ENCODE measurements around the gene LIM2.

Gene LIM2

DNA sequence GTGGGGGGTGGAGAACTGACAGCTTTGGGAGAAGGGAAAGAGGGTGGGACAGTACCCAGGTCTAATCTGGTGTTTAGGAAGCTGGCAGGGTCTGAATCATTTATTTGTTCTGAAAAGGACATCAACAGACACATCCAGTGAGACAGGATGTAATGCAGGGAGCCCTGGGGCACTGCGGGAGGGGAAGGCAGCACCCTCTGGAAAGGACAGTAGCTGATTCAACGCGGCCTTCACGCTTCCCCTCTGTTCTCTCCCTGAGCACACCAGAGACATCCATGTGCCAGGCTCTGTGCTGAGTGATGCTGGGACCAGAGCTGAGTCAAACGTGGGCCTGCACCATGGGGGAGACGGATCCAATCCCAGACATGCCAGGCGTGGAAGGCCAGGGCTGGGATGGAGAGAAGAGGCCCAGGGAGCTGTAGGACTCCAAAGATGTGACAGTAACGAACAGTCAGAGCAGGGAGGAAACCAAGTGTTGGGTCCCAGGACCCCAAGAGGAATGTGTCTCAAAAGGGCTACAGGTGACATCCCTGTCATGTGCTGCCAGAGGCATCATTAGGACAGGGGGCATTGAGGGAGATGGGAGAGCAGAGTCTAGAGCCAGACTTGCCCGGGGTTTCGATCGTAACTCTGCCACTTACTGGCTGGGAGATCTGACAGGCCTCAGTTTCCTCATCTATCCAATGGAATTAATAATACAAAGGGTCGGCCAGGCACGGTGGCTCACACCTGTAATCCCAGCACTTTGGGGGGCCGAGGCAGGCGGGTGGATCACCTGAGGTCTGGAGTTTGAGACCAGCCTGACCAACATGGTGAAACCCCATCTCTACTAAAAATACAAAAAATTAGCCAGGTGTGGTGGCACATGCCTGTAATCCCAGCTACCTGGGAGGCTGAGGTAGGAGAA is 23.3 kb downstream of the LIM2 start:
- CTCF ChIA-PET, result interaction anchor here (1.4 to 2.1 kb wide), 3 partner anchors 24 to 44 kb away, joined by 3 to 11 read pairs (median 8); partner anchors contain the start of gene VSIG10L
- TF ChIP-seq, protein P1, sequence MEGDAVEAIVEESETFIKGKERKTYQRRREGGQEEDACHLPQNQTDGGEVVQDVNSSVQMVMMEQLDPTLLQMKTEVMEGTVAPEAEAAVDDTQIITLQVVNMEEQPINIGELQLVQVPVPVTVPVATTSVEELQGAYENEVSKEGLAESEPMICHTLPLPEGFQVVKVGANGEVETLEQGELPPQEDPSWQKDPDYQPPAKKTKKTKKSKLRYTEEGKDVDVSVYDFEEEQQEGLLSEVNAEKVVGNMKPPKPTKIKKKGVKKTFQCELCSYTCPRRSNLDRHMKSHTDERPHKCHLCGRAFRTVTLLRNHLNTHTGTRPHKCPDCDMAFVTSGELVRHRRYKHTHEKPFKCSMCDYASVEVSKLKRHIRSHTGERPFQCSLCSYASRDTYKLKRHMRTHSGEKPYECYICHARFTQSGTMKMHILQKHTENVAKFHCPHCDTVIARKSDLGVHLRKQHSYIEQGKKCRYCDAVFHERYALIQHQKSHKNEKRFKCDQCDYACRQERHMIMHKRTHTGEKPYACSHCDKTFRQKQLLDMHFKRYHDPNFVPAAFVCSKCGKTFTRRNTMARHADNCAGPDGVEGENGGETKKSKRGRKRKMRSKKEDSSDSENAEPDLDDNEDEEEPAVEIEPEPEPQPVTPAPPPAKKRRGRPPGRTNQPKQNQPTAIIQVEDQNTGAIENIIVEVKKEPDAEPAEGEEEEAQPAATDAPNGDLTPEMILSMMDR (IDR thresholded peaks at IDR 0.05; ENCODE audit: control extremely low read depth, extremely low read depth, low read depth, missing control alignments), result no peak
- DNase-seq (ENCODE audit: extremely low spot score), result no peak
- POLR2A ChIA-PET, result no interaction called here

GRCh38 chr19:51361239-51361638 is 26.5 kb downstream of the LIM2 start:
- ChIA-PET POLR2A (no interaction called here), CTCF (no interaction called here)
- DNase-seq (ENCODE audit: extremely low spot score), result no peak
- TF ChIP-seq, protein P1 (IDR thresholded peaks at IDR 0.05; ENCODE audit: control extremely low read depth, extremely low read depth, low read depth, missing control alignments), result no peak

- POLR2A ChIA-PET, result no interaction called here
- TF ChIP-seq, protein P1 (IDR thresholded peaks at IDR 0.05; ENCODE audit: control extremely low read depth, extremely low read depth, low read depth, missing control alignments), result no peak
- DNase-seq (ENCODE audit: extremely low spot score), result no peak
- CTCF ChIA-PET, result interaction anchor here (0.7 to 1.2 kb wide), 6 partner anchors 9 to 36 kb away, joined by 3 to 5 read pairs (median 5); partner anchors contain the start of genes CLDND2 and VSIG10L
These were observed 28.5 kb downstream of the LIM2 start for GRCh38 chr19:51359294-51359693.

DNA sequence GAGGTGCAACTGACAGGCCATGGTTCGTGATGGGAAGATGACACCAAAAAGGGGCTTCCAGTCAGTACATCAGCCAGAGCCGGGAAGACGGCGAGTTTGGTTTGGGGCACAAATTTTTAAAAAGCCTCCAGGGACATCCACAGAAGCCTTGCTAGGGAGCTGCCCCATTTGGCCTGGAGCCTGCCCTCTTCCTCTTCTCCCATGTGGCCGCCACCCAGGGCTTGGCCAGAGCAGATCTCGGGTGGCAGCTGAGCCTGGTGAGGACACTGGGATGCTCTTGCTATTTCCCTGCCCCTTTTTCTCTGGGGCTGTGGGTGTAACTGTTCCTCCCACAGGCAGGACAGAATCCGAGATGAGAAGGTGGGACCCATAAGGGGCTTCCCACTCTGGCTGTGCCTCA is 29.8 kb downstream of the LIM2 start:
- CTCF ChIA-PET, result interaction anchor here (1.0 to 1.1 kb wide), 2 partner anchors 17 to 59 kb away, joined by 3 read pairs; partner anchors contain the start of gene SIGLEC10
- POLR2A ChIA-PET, result no interaction called here
- DNase-seq (ENCODE audit: extremely low spot score), result no peak
- TF ChIP-seq, protein P1 (IDR thresholded peaks at IDR 0.05; ENCODE audit: control extremely low read depth, extremely low read depth, low read depth, missing control alignments), result no peak

GRCh38 chr19:51356159-51356801 is 31.5 kb downstream of the LIM2 start:
- ChIA-PET POLR2A (interaction anchor here (1.3 kb wide), 1 partner anchor 14 kb away, joined by 5 read pairs; the partner anchor contains the start of gene VSIG10L), CTCF (interaction anchor here (0.9 to 1.2 kb wide), 2 partner anchors 14 to 82 kb away, joined by 3 read pairs; no protein-coding TSS in a partner anchor)
- TF ChIP-seq, protein P1 (IDR thresholded peaks at IDR 0.05; ENCODE audit: control extremely low read depth, extremely low read depth, low read depth, missing control alignments), result no peak
- no peak for DNase-seq (ENCODE audit: extremely low spot score)

- DNase-seq (ENCODE audit: extremely low spot score), result no peak
- ChIA-PET CTCF (interaction anchor here (0.9 to 1.7 kb wide), 2 partner anchors 11 to 67 kb away, joined by 3 to 5 read pairs; no protein-coding TSS in a partner anchor), POLR2A (no interaction called here)
- TF ChIP-seq, protein P1 (IDR thresholded peaks at IDR 0.05; ENCODE audit: control extremely low read depth, extremely low read depth, low read depth, missing control alignments), result no peak
These were observed 33.0 kb downstream of the LIM2 start for GRCh38 chr19:51354742-51355148.

Measured in GM10248 (cell line).